GM18511 (cell line): ENCODE data around the gene ASAP3.
"Not testable (repeated sequence)": the region's sequence is repeated elsewhere in the genome, so short reads cannot be mapped to it uniquely, and the experiment has no call there.

Experiments used
- ATAC-seq: cut with Tn5 transposase; IDR thresholded peaks from one replicate; pipeline ENCODE4 v1.9.1; 2021; ENCODE audit warnings: mild to moderate bottlenecking, moderate library complexity; ENCODE audit not compliant: unreplicated experiment

ASAP3 gene

DNA sequence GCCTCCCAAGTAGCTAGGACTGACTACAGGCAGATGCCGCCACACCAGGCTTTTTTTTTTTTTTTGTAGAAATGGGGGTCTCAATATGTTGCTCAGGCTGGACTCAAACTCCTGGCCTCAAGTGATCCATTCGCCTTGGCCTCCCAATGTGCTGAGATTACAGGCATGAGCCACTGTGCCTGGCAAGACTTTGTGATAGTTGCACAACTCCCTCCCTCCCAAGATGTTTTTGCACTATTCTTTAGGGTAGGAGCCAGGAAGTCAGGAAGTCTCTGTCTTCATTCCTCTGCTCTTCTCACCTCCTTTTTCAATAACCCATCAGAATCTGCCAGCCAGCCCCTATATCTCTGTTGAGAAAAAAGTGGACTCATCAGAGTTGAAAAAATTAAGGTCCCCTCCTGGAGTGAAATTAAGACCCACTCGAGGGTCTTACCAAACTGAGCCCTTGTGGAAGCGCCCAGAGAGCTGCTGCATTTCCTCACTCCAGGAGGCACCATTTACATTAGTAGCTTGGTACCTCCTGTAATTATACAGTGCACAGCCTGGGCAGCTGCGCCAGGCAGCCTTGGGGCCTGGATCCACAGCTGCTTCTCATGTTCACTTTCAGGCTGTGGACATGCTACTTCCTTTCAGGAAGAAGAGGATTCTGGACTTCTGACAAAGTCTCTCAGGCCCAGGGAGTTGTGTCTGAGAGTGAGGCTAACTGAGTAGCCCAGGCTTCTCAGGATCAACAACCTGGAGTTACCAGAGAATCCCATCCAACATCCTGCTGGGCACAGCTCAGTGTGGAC lies 83.5 kb downstream of the ASAP3 start:
- no peak for ATAC-seq

DNA sequence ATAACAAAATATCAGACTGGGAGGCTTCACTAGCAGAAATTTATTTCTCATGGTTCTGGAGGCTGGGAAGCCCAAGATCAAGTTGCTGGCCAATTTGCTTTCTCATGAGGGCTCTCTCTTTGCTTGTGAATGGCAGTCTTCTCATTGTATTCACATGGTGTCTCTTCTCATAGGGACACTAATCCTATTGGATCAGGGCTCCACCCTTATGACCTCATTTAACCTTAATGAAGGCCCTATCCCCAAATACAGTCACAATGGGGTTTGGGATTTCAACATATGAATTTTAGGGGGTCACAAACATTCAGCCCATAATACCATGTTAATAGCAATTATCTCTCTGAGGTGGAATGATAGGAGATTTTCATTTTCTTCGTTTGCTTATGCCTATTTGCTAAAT lies 84.8 kb downstream of the ASAP3 start:
- ATAC-seq: no peak

DNA sequence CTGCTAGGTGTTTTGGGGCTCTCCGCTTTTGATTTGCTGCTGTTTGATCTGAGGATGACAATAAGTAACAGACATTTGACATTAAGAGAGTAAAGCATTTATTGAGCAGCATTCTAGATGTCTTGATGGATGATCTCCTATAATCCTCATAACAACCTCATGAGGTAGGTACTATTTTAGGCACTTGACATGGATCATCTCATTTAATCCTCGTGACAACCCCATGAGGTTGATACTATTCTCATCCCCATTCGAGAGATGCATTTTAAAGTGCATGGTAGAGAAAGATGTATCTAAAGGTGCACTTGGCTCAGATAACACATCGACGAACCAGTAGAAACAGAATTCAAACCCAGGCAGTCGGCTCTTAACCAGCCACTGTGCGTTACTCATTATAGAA lies 86.1 kb downstream of the ASAP3 start:
- no peak for ATAC-seq

- ATAC-seq: no peak
Observed at GRCh38 chr1:23396380-23396779, 87.6 kb downstream of the ASAP3 start.

- ATAC-seq: no peak
Observed at GRCh38 chr1:23395849-23396248, 88.1 kb downstream of the ASAP3 start.

DNA sequence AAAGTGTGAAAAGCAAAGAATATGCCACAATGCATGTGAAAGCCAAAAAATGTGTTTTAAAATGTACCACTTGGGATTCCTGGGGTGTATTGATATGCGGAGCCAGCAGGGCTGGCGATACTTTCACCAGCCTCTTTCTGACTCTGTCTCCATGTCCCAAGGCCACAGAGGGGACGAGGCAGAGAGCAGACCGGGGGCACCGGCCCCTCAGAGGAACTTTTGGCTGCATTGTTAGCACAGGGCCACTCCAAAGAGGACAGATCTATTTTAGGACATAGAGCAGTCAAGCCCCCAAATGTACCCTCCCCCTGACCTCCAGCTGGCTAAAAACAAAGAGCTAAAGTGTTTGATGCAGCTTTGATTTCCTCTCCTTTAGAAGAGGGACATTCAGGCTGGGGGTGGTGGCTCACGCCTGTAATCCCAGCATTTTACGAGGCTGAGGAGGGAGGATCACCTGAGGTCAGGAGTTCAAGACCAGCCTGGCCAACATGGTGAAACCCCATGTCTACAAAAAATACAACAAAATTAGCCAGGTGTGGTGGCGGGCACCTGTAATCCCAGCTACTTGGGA lies 88.7 kb downstream of the ASAP3 start:
- no peak for ATAC-seq

- no peak for ATAC-seq
Observed at GRCh38 chr1:23394684-23395083, 89.3 kb downstream of the ASAP3 start.

DNA sequence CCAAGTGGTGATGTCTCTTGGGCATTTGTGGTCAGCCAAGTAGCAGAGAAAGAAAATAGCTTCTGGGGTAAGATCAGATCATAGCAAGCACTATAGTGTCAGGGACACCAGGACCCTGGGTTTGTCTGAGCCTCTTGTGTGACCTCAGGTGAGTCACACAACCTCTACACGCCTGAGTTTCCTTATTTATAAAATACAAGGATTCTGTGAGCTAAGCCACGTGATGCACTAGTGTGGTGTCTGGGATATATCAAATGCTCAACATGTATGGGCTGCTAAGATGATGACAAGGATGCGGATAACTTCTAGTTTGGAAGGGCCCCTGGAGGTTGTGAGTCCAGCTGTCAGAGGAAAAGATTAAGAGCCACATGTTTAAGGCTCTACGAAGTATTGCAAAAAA lies 89.8 kb downstream of the ASAP3 start:
- no peak for ATAC-seq

DNA sequence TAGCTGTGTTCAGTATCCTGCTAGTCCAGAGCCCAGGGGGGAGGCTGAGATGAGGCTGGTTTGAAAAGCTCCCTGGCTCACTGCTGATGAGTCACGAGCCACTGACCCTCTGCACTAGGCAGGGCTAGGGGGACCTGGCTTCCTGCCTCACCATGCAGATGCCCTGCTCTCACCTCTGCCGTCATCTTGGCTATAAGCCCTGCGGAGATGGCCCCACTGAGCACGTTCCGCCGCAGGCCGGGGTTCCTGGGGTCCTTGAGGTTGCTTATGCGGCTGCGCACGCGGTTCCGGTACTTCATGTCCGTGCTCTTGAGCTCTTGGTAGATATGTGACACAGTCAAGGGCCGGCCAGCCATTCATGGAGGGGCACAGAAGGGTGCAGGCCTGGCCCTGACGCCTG lies 90.3 kb downstream of the ASAP3 start:
- ATAC-seq: no peak

DNA sequence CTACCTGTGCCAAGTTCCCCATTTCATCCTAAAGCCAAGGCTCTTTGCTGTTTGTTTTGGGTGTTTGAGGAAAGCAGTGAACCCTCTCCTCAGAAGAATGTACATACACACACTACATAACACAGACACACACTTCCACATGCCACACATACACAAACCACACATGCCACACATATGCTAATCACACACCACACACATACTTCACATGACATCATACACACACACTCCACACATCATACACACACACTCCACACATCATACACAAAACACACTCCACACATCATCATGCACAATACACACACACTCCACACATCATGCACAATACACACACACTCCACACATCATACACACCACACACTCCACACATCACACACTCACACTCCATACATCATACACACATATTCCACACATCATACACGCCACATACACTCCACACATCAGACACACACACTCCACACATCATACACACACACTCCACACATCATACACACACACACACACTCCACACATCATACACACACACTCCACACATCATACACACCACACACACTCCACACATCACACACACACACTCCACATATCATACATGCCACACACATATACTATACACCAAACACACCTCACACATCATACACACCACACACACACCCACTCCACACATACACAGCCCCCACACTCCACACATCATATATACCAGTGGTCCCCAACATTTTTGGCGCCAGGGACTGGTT lies 91.7 kb downstream of the ASAP3 start:
- ATAC-seq: no peak

DNA sequence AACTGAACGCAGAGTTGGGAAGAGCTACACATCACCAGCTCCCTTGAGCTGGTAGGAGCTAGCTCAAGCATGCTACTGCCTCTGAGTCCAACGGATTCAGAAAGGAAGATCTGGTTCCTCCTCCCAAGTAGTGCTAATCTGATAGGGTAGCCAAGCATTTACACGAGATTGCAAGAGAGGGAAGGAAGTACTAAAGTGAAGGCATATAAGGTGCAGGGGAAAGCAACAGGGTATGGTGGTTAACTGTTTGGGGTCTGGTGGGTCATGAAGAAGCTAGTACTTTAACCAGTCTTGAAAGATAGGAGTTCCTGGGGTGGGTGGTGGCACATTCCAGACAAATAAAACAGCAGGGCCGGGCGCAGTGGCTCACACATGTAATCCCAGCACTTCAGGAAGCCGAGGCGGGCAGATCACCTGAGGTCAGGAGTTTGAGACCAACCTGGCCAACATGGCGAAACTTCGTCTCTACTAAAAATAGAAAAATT lies 94.1 kb downstream of the ASAP3 start:
- ATAC-seq: no peak

- no peak for ATAC-seq
Observed at GRCh38 chr1:23387494-23387893, 96.5 kb downstream of the ASAP3 start.

- no peak for ATAC-seq
Observed at GRCh38 chr1:23385119-23385621, 98.8 kb downstream of the ASAP3 start.

GRCh38 chr1:23384312-23385058 lies 99.5 kb downstream of the ASAP3 start:
- no peak for ATAC-seq

DNA sequence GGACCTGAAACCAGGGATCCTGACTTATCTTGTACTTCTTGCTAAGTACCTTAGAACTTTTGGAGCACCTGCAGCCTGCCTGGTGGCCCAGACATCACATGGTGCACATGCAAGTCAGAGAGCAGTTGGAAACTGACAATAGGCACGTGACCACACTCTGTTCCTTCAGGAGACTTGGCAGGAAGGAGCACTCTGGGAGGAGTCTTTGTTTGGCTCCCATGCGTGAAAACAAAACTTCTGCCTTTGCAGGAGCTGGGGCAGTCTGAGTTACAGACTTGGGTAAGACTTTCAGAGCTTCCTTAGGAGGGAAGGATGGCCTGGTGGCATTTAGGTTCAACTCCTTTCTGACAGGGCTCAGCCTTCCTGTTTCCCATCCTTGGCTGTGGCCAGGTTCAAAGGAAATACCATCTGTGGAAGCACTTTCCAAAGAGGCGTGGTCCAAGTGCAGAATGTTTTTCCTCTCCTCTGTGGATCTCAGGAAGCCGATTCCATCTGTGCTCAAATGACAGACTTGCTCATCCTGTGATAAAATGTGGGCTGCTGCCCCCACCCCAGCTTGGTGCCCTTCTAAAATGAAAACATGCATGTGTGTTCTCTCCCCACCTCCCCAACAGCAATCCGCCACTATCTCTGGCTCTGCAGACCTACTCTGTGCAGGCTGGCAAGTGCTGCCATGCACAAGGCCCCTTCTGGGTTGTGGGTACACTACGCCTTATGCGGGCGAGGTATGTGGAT lies 100.2 kb downstream of the ASAP3 start:
- no peak for ATAC-seq

GRCh38 chr1:23381233-23381885 lies 102.6 kb downstream of the ASAP3 start:
- no peak for ATAC-seq

- ATAC-seq: no peak
Observed at GRCh38 chr1:23380719-23381118, 103.3 kb downstream of the ASAP3 start.

DNA sequence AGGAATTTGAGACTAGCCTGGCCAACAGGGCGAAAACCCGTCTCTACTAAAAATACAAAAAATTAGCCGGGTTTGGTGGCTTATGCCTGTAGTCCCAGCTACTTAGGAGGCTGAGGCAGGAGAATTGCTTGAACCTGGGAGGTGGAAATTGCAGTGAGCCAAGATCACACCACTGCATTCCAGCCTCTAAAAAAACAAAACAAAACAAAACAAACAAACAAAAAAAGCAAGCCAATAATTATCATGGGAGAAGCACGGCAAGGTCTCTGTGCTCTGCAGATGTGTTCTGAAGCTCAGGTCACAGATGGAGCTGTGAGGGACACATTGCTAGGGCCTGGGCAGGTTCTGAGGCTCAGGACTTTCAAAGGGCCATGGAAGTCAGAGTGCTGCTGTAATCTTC lies 103.7 kb downstream of the ASAP3 start:
- not testable (repeated sequence) for ATAC-seq
